MM.1S (cell line): ENCODE data around the gene PTPRN2.

Experiments used
- DNase-seq: peaks from one replicate; pipeline ENCODE4 v3.0.0-alpha.2; 2015
- H2AFZ ChIP-seq: fragments of 300-600 bp; sonication (generic); 2 replicates; pipeline ENCODE4 v1.6.0; 2016; ENCODE audit warnings: antibody characterized with exemption, low read length
- H3F3A ChIP-seq: fragments of 300-600 bp; sonication (generic); 2 replicates; pipeline ENCODE4 v1.6.1; 2016; ENCODE audit warnings: mild to moderate bottlenecking, antibody characterized with exemption, low read length, moderate library complexity, mixed read lengths; ENCODE audit not compliant: insufficient read depth
- H3K27ac ChIP-seq: fragments of 300-600 bp; sonication (generic); 2 replicates; pipeline ENCODE4 v1.5.1; 2016; ENCODE audit warnings: mild to moderate bottlenecking, low read length
- H3K27me3 ChIP-seq: fragments of 300-600 bp; sonication (generic); replicated peaks from 2 replicates; pipeline ENCODE4 v1.6.0; 2016; ENCODE audit warnings: low read length; ENCODE audit not compliant: insufficient read depth
- H3K36me3 ChIP-seq: fragments of 300-600 bp; sonication (generic); replicated peaks from 2 replicates; pipeline ENCODE4 v1.6.1; 2016; ENCODE audit warnings: mild to moderate bottlenecking, low read length, mixed read lengths; ENCODE audit not compliant: insufficient read depth
- H3K4me1 ChIP-seq: fragments of 300-600 bp; sonication (generic); 2 replicates; pipeline ENCODE4 v1.6.1; 2016; ENCODE audit warnings: low read length, mixed read lengths
- H3K4me2 ChIP-seq: fragments of 300-600 bp; sonication (generic); 2 replicates; pipeline ENCODE4 v1.6.0; 2016; ENCODE audit warnings: low read depth, low read length
- H3K4me3 ChIP-seq: fragments of 300-600 bp; sonication (generic); 2 replicates; pipeline ENCODE4 v1.5.1; 2016; ENCODE audit warnings: low read length, mixed read lengths
- H3K79me2 ChIP-seq: fragments of 300-600 bp; sonication (generic); 2 replicates; pipeline ENCODE4 v1.6.1; 2016; ENCODE audit warnings: mixed run types, low read length, mixed read lengths
- H3K9ac ChIP-seq: fragments of 300-600 bp; sonication (generic); 2 replicates; pipeline ENCODE4 v1.6.1; 2016; ENCODE audit warnings: low read length, mixed read lengths
- H3K9me2 ChIP-seq: fragments of 300-600 bp; sonication (generic); replicated peaks from 2 replicates; pipeline ENCODE4 v1.6.1; 2016; ENCODE audit warnings: mild to moderate bottlenecking, low read length, mixed read lengths; ENCODE audit not compliant: insufficient read depth
- H3K9me3 ChIP-seq: fragments of 300-600 bp; sonication (generic); replicated peaks from 2 replicates; pipeline ENCODE4 v1.6.1; 2016; ENCODE audit warnings: mild to moderate bottlenecking, low read length, mixed read lengths; ENCODE audit not compliant: insufficient read depth
- H4K20me1 ChIP-seq: fragments of 300-600 bp; sonication (generic); 2 replicates; pipeline ENCODE4 v1.6.1; 2016; ENCODE audit warnings: mild to moderate bottlenecking, low read length, moderate library complexity, mixed read lengths; ENCODE audit not compliant: insufficient read depth
- CTCF ChIP-seq: fragments of 300-600 bp; sonication (generic); IDR thresholded peaks from 2 replicates; pipeline ENCODE4 v1.5.1; 2016; ENCODE audit warnings: antibody characterized with exemption, low read length, mixed read lengths
- EZH2 ChIP-seq: fragments of 300-600 bp; sonication (generic); optimal IDR thresholded peaks from 2 replicates; pipeline ENCODE3; 2017; ENCODE audit warnings: low read depth, mild to moderate bottlenecking, antibody characterized with exemption, low read length, mixed read lengths
- EZH2phosphoT487 ChIP-seq: fragments of 300-600 bp; sonication (generic); IDR thresholded peaks from 2 replicates; pipeline ENCODE4 v1.6.1; 2018; ENCODE audit warnings: antibody characterized with exemption, low read length

Gene PTPRN2

GRCh38 chr7:157676001-157676400 lies 911.6 kb downstream of the PTPRN2 start:
- no peaks in the 10 kb centered on the region for H3F3A ChIP-seq
- no peak overlapping the region for H3K4me3 ChIP-seq
- no peak for DNase-seq
- H3K79me2 ChIP-seq = no peaks in the 10 kb centered on the region
- peaks cover 100% of the 10 kb centered on the region for H3K27me3 ChIP-seq
- H3K9ac ChIP-seq = no peak overlapping the region
- H3K36me3 ChIP-seq = no peaks in the 10 kb centered on the region
- no peaks in the 10 kb centered on the region for H3K4me1 ChIP-seq
- no peaks in the 10 kb centered on the region for H3K9me3 ChIP-seq
- H3K9me2 ChIP-seq = no peaks in the 10 kb centered on the region
- H4K20me1 ChIP-seq = no peaks in the 10 kb centered on the region
- no peak overlapping the region for H3K27ac ChIP-seq
- no peak overlapping the region for H2AFZ ChIP-seq
- TF ChIP-seq CTCF (no peak), EZH2 (no peak), EZH2phosphoT487 (no peak)
- peak overlapping the region; percentile 11; the same call in 1 of the 2 replicates for H3K4me2 ChIP-seq

GRCh38 chr7:157675427-157675927 lies 912.1 kb downstream of the PTPRN2 start:
- Histone ChIP-seq H4K20me1 (no peaks in the 10 kb centered on the region), H3K79me2 (no peaks in the 10 kb centered on the region), H3F3A (no peaks in the 10 kb centered on the region), H3K4me3 (no peak overlapping the region), H3K9me2 (no peaks in the 10 kb centered on the region), H3K4me2 (no peak overlapping the region), H3K36me3 (no peaks in the 10 kb centered on the region), H3K27ac (no peak overlapping the region), H3K9me3 (no peaks in the 10 kb centered on the region), H3K4me1 (no peaks in the 10 kb centered on the region), H3K27me3 (peaks cover 100% of the 10 kb centered on the region), H3K9ac (no peak overlapping the region), H2AFZ (no peak overlapping the region)
- DNase-seq = no peak
- TF ChIP-seq EZH2phosphoT487 (no peak), CTCF (no peak), EZH2 (no peak)

GRCh38 chr7:157674715-157675426 lies 912.8 kb downstream of the PTPRN2 start:
- Histone ChIP-seq H3K9ac (no peak overlapping the region), H3K4me3 (no peak overlapping the region), H3K27ac (no peak overlapping the region), H3K27me3 (peaks cover 100% of the 10 kb centered on the region), H3K9me2 (no peaks in the 10 kb centered on the region), H3K36me3 (no peaks in the 10 kb centered on the region), H3K9me3 (no peaks in the 10 kb centered on the region), H2AFZ (no peak overlapping the region), H3K79me2 (no peaks in the 10 kb centered on the region), H3K4me2 (no peak overlapping the region), H3F3A (no peaks in the 10 kb centered on the region), H3K4me1 (no peaks in the 10 kb centered on the region), H4K20me1 (no peaks in the 10 kb centered on the region)
- no peak for TF ChIP-seq EZH2phosphoT487
- DNase-seq = no peak

- no peaks in the 10 kb centered on the region for H3K79me2 ChIP-seq
- H3K27ac ChIP-seq = no peak overlapping the region
- H2AFZ ChIP-seq = no peak overlapping the region
- no peaks in the 10 kb centered on the region for H3F3A ChIP-seq
- TF ChIP-seq CTCF = no peak
- TF ChIP-seq EZH2phosphoT487 = no peak
- no peak for TF ChIP-seq EZH2
- peaks cover 100% of the 10 kb centered on the region for H3K27me3 ChIP-seq
- H4K20me1 ChIP-seq = no peaks in the 10 kb centered on the region
- H3K9me2 ChIP-seq = no peaks in the 10 kb centered on the region
- H3K9me3 ChIP-seq = no peaks in the 10 kb centered on the region
- H3K9ac ChIP-seq = no peak overlapping the region
- DNase-seq = no peak
- H3K4me1 ChIP-seq = no peaks in the 10 kb centered on the region
- H3K36me3 ChIP-seq = no peaks in the 10 kb centered on the region
- H3K4me2 ChIP-seq = no peak overlapping the region
- no peak overlapping the region for H3K4me3 ChIP-seq
Measured at GRCh38 chr7:157674027-157674714, 913.5 kb downstream of the PTPRN2 start.
